ENCODE results near the gene POLE. TPM values are rescaled to one million over a fixed set of nuclear protein-coding genes. Genes with fewer than 3 reads are reported as not detected.

The POLE gene
- total and polyA plus RNA-seq, 2 donors from 2014 or later = 5.3 to 23.0 TPM

DNA sequence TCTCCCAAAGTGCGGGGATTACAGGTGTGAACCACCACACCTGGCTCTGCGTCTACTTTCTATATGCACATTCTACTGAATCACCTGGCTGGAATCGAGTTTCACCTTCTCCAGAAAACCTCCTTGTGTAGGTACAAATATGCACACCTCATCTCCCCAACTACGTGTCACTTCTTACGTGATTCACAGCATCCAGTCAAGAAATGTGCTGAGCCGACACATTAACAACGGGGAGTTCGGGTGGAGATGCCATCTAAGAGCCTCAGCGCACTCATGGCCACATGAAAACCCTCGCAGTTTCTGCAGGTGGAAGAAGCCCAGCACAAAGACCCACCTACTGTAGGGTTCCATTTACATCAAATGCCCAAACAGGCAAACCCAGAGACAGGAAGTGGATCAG, 39.3 kb downstream of the POLE start:
- Histone ChIP-seq H3K9ac (ENCODE audit: low read length in 3 of 3) (no peak overlapping the region), H3K27me3 (ENCODE audit: control insufficient read depth, insufficient read depth, low read length) (no peaks in the 10 kb centered on the region), H3K27ac (ENCODE audit: low read depth in 2 of 2, low read length in 2 of 2) (no peak overlapping the region), H3K4me1 (ENCODE audit: control insufficient read depth in 2 of 3, insufficient read depth in 2 of 3, low read depth in 1 of 3, low read length in 3 of 3) (no peaks in the 10 kb centered on the region), H3K9me3 (ENCODE audit: control insufficient read depth in 2 of 3, insufficient read depth in 1 of 3, low read length in 3 of 3) (no peaks in the 10 kb centered on the region), H3K4me3 (ENCODE audit: low read length in 3 of 3) (no peak overlapping the region), H3K36me3 (ENCODE audit: control insufficient read depth in 2 of 3, insufficient read depth in 3 of 3, low read length in 3 of 3) (peaks cover 0 to 2% (median 0%) of the 10 kb centered on the region in 3 donors)
- DNase-seq = peak in 1 of 5 donors; percentile 35
- intact Hi-C loops (cut with DNase I) = no loop called here
- TF ChIP-seq, protein P1, sequence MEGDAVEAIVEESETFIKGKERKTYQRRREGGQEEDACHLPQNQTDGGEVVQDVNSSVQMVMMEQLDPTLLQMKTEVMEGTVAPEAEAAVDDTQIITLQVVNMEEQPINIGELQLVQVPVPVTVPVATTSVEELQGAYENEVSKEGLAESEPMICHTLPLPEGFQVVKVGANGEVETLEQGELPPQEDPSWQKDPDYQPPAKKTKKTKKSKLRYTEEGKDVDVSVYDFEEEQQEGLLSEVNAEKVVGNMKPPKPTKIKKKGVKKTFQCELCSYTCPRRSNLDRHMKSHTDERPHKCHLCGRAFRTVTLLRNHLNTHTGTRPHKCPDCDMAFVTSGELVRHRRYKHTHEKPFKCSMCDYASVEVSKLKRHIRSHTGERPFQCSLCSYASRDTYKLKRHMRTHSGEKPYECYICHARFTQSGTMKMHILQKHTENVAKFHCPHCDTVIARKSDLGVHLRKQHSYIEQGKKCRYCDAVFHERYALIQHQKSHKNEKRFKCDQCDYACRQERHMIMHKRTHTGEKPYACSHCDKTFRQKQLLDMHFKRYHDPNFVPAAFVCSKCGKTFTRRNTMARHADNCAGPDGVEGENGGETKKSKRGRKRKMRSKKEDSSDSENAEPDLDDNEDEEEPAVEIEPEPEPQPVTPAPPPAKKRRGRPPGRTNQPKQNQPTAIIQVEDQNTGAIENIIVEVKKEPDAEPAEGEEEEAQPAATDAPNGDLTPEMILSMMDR (IDR thresholded peaks at IDR 0.05; ENCODE audit: borderline replicate concordance, extremely low read depth, insufficient read depth) = no peak
- no peak for FAIRE-seq

DNA sequence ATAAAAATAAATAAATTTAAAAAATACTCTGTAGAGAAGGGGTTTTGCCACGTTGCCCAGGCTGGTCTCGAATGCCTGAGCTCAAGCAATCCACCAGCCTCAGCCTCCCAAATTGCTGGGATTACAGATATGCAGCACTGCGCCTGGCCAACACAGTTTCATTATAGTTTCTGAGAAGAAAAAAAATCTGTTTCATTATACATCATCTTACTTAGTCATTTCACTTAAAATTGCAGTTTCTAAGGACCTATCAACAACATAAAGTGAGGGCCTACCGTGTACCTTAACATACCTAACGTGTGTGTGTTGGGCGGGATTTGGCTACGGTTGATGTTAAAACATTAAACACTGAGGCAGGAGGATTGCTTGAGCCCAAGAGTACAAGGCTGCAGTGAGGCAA, 40.3 kb downstream of the POLE start:
- Histone ChIP-seq H3K27me3 (ENCODE audit: control insufficient read depth, insufficient read depth, low read length) (no peaks in the 10 kb centered on the region), H3K27ac (ENCODE audit: low read depth in 2 of 2, low read length in 2 of 2) (no peak overlapping the region), H3K4me3 (ENCODE audit: low read length in 3 of 3) (no peak overlapping the region), H3K9me3 (ENCODE audit: control insufficient read depth in 2 of 3, insufficient read depth in 1 of 3, low read length in 3 of 3) (no peaks in the 10 kb centered on the region), H3K4me1 (ENCODE audit: control insufficient read depth in 2 of 3, insufficient read depth in 2 of 3, low read depth in 1 of 3, low read length in 3 of 3) (no peaks in the 10 kb centered on the region), H3K36me3 (ENCODE audit: control insufficient read depth in 2 of 3, insufficient read depth in 3 of 3, low read length in 3 of 3) (peaks cover 0 to 5% (median 0%) of the 10 kb centered on the region in 3 donors), H3K9ac (ENCODE audit: low read length in 3 of 3) (no peak overlapping the region)
- DNase-seq (peak in 1 of 5 donors; percentile 4), FAIRE-seq (no peak)
- intact Hi-C loops (cut with DNase I) = no loop called here
- TF ChIP-seq, protein P1 (IDR thresholded peaks at IDR 0.05; ENCODE audit: borderline replicate concordance, extremely low read depth, insufficient read depth) = no peak

DNA sequence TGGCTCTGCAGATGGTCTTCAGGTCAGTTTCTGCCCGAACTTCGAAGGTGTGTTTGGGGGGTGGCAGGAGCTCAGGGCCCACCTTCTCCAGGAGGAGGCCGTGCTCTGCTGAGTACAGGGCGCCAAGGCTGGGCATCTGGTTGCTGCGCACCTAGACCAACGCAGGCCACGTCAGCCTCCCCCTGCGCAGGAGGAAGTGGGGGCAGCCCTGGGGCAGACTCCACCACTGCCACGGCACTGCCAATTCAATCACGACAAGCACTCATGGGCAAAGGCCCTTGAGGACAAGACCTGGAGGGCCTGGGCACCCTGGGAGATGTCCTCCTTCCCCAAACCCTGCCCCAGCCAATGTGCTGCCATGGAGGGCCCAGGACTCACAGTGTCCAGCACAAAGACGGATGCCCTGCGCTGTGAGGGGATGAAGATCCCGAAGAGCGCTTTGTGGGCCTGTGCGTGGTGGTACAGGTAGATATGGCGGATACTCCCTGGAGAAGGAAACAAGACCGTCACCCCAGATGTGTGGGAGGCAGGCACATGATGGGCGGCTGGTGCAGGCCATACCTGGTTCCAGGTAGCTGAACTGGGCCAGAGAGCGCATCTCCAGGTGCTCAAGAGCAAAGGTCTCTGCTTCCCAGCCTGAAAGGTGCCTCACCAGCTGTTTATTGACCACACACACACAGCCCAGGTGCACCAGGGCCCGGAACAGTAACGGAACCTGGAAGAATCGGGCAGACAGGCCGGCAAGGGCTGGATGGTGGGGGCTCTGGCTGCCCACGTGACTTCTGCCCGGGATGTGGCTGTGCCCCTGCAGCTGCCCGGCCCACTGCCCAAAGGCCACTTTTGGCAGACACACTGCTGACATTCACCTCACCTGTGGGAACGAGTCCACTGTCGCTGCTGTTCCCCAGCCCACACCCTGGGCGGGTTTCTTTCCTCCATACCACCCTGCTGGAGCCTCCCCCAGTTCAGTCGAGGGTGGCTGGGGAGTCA, 44.0 kb downstream of the POLE start:
- no peak overlapping the region for H3K9ac ChIP-seq (ENCODE audit: low read length in 3 of 3)
- intact Hi-C loops (cut with DNase I) = no loop called here
- FAIRE-seq (no peak), DNase-seq (peak in 1 of 5 donors; percentile 66)
- no peak overlapping the region for H3K4me3 ChIP-seq (ENCODE audit: low read length in 3 of 3)
- no peak overlapping the region for H3K27ac ChIP-seq (ENCODE audit: low read depth in 2 of 2, low read length in 2 of 2)
- H3K9me3 ChIP-seq (ENCODE audit: control insufficient read depth in 2 of 3, insufficient read depth in 1 of 3, low read length in 3 of 3) = no peaks in the 10 kb centered on the region
- H3K4me1 ChIP-seq (ENCODE audit: control insufficient read depth in 2 of 3, insufficient read depth in 2 of 3, low read depth in 1 of 3, low read length in 3 of 3) = peaks cover 0 to 2% (median 0%) of the 10 kb centered on the region in 3 donors
- no peaks in the 10 kb centered on the region for H3K27me3 ChIP-seq (ENCODE audit: control insufficient read depth, insufficient read depth, low read length)
- peaks cover 0 to 8% (median 2%) of the 10 kb centered on the region in 3 donors for H3K36me3 ChIP-seq (ENCODE audit: control insufficient read depth in 2 of 3, insufficient read depth in 3 of 3, low read length in 3 of 3)
- TF ChIP-seq, protein P1 (IDR thresholded peaks at IDR 0.05; ENCODE audit: borderline replicate concordance, extremely low read depth, insufficient read depth) = no peak

All from kidney (tissue), 14 donors.